SK-N-SH (cell line): Measurements from ENCODE around the gene SART1. TPM values are rescaled to one million over a fixed set of nuclear protein-coding genes. Genes with fewer than 3 reads are reported as not detected.

Source experiments
- CTCF ChIA-PET: fragments of 300-600, 350-600 bp; formaldehyde crosslinking; extraction: SDS; loops from one replicate; lab custom pipeline; 2021; lab: Yijun Ruan, JAX
- POLR2A ChIA-PET: fragments of 350-600 bp; sonication (Branson Sonifier 250); formaldehyde crosslinking; extraction: SDS; loops from one replicate; lab custom pipeline; 2020; ENCODE audit warnings: antibody characterized with exemption, inconsistent platforms; lab: Yijun Ruan, JAX
- DNase-seq: peaks from one replicate; pipeline ENCODE4 v3.0.0; 2012
- H2AFZ ChIP-seq: fragments of 200-600 bp; sonication (generic); 2 replicates; pipeline ENCODE4 v1.8.1; 2016; ENCODE audit warnings: antibody characterized with exemption, mild to moderate bottlenecking, low read depth
- H3F3A ChIP-seq: fragments of 200-600 bp; sonication (generic); replicated peaks from 2 replicates; pipeline ENCODE3; 2016; ENCODE audit warnings: antibody characterized with exemption, mild to moderate bottlenecking; ENCODE audit not compliant: insufficient read depth
- H3K27ac ChIP-seq, 2 experiments: fragments of 200-500 bp in 1 of 2; fragments of 200-600 bp in 1 of 2; sonication (Bioruptor generic) in 1 of 2; sonication (generic), shearing (Covaris generic) in 1 of 2; 2 replicates each; pipeline versions ENCODE4 v1.5.1 to v1.6.1; 2014 to 2016; ENCODE audit warnings: low read depth in 2 of 2, inconsistent platforms in 1 of 2, low read length in 1 of 2, mild to moderate bottlenecking in 1 of 2, mixed read lengths in 1 of 2
- H3K27me3 ChIP-seq: fragments of 200-600 bp; sonication (generic), shearing (Covaris generic); 2 replicates; pipeline ENCODE4 v1.6.1; 2016; ENCODE audit warnings: mixed run types; ENCODE audit not compliant: insufficient read depth
- H3K36me3 ChIP-seq, 2 experiments: fragments of 200-500 bp in 1 of 2; fragments of 200-600 bp in 1 of 2; sonication (Bioruptor generic) in 1 of 2; sonication (generic) in 1 of 2; replicated peaks in 1 of 2; 2 replicates each; pipeline versions ENCODE3 to v1.5.1; 2014 to 2016; ENCODE audit warnings: low read length in 1 of 2, mild to moderate bottlenecking in 1 of 2; ENCODE audit not compliant: insufficient read depth in 2 of 2, control insufficient read depth in 1 of 2
- H3K4me1 ChIP-seq, 2 experiments: fragments of 200-500 bp in 1 of 2; fragments of 200-600 bp in 1 of 2; sonication (Bioruptor generic) in 1 of 2; sonication (generic), shearing (Covaris generic) in 1 of 2; 2 replicates each; pipeline versions ENCODE4 v1.5.1 to v1.6.1; 2014 to 2016; ENCODE audit warnings: low read depth in 1 of 2, low read length in 1 of 2, mixed run types in 1 of 2; ENCODE audit not compliant: insufficient read depth in 2 of 2, control insufficient read depth in 1 of 2
- H3K4me2 ChIP-seq: fragments of 200-600 bp; sonication (generic), shearing (Covaris generic); 2 replicates; pipeline ENCODE4 v1.6.1; 2017; ENCODE audit warnings: mixed run types
- H3K4me3 ChIP-seq, 2 experiments: fragments of 200-500 bp in 1 of 2; fragments of 200-600 bp in 1 of 2; sonication (Bioruptor generic) in 1 of 2; sonication (generic), shearing (Covaris generic) in 1 of 2; 2 replicates each; pipeline versions ENCODE4 v1.5.1 to v1.8.1; 2014 to 2016; ENCODE audit warnings: low read depth in 2 of 2, inconsistent platforms in 1 of 2, low read length in 1 of 2, mild to moderate bottlenecking in 1 of 2, mixed read lengths in 1 of 2, moderate library complexity in 1 of 2
- H3K79me2 ChIP-seq: fragments of 200-600 bp; sonication (generic); 2 replicates; pipeline ENCODE4 v1.8.1; 2017; ENCODE audit warnings: mild to moderate bottlenecking; ENCODE audit not compliant: insufficient read depth
- H3K9ac ChIP-seq: fragments of 200-600 bp; sonication (generic); 2 replicates; pipeline ENCODE4 v1.6.1; 2017; ENCODE audit warnings: mixed run types
- H3K9me2 ChIP-seq: fragments of 200-600 bp; sonication (generic); 2 replicates; pipeline ENCODE4 v1.6.1; 2017; ENCODE audit warnings: mixed run types
- H3K9me3 ChIP-seq: fragments of 200-600 bp; sonication (generic); 2 replicates; pipeline ENCODE4 v1.6.1; 2017; ENCODE audit warnings: mixed run types, mild to moderate bottlenecking, moderate library complexity
- H4K20me1 ChIP-seq: fragments of 200-600 bp; sonication (generic); 2 replicates; pipeline ENCODE4 v1.6.1; 2017; ENCODE audit warnings: mild to moderate bottlenecking, mixed run types; ENCODE audit not compliant: insufficient read depth
- EP300 ChIP-seq, 2 experiments: IDR thresholded peaks; 2 replicates each; pipeline versions ENCODE4 v1.4.0 to v1.6.1; 2012; ENCODE audit warnings: borderline replicate concordance in 1 of 2, low read depth in 1 of 2, low read length in 1 of 2
- GABPA ChIP-seq: IDR thresholded peaks from 2 replicates; pipeline ENCODE4 v1.4.0; 2012; ENCODE audit warnings: low read depth, mild to moderate bottlenecking
- GATA2 ChIP-seq: sonication (generic); formaldehyde crosslinking; IDR thresholded peaks from 2 replicates; pipeline ENCODE4 v1.5.0; 2020; ENCODE audit warnings: mild to moderate bottlenecking, missing genetic modification reagents
- JUND ChIP-seq: IDR thresholded peaks from 2 replicates; pipeline ENCODE4 v1.4.0; 2012
- MEF2A ChIP-seq: IDR thresholded peaks from 2 replicates; pipeline ENCODE4 v1.4.0; 2012; ENCODE audit warnings: low read depth, borderline replicate concordance
- MXI1 ChIP-seq: IDR thresholded peaks from 2 replicates; pipeline ENCODE4 v1.6.1; 2012; ENCODE audit warnings: mild to moderate bottlenecking, low read depth, low read length, improper control_type of control experiment
- NRF1 ChIP-seq: IDR thresholded peaks from 2 replicates; pipeline ENCODE4 v1.6.1; 2012; ENCODE audit warnings: low read depth, mild to moderate bottlenecking, low read length
- PBX3 ChIP-seq: IDR thresholded peaks from 2 replicates; pipeline ENCODE4; 2012
- POLR2AphosphoS5 ChIP-seq: IDR thresholded peaks from 2 replicates; pipeline ENCODE4 v1.6.1; 2012; ENCODE audit warnings: low read depth, low read length
- RAD21 ChIP-seq: IDR thresholded peaks from 2 replicates; pipeline ENCODE4 v1.6.1; 2012; ENCODE audit warnings: mild to moderate bottlenecking, low read length
- RFX5 ChIP-seq: IDR thresholded peaks from 2 replicates; pipeline ENCODE4 v1.6.1; 2012; ENCODE audit warnings: mild to moderate bottlenecking, improper control_type of control experiment, low read length
- SIN3A ChIP-seq: IDR thresholded peaks from 2 replicates; pipeline ENCODE4 v1.6.1; 2012; ENCODE audit warnings: low read depth, mild to moderate bottlenecking, low read length, moderate library complexity, borderline replicate concordance
- TCF12 ChIP-seq: IDR thresholded peaks from 2 replicates; pipeline ENCODE4 v1.4.0; 2012
- YY1 ChIP-seq: IDR thresholded peaks from 2 replicates; pipeline ENCODE4 v1.4.0; 2012; ENCODE audit warnings: low read depth, mild to moderate bottlenecking
- WGBS: methylation state at CpG from one replicate; pipeline ENCODE4 v1.1.6; 2017; ENCODE audit warnings: low lambda C conversion rate; 5-methylcytosine and 5-hydroxymethylcytosine counted together
- polyA plus RNA-seq, 3 experiments: library from polyadenylated mRNA; depleted of rRNA; stranded (reverse); fragments of >200 nt; gene quantifications; 2 replicates each; pipeline ENCODE4 v1.2.3, GENCODE V29; 2012
- TF ChIP-seq, protein P1 (sequence below): fragments of 150-350 bp; IDR thresholded peaks from 2 replicates; pipeline ENCODE4 v1.6.1; 2016; ENCODE audit warnings: mild to moderate bottlenecking, low read depth, low read length
- TF ChIP-seq, protein P2 (sequence below): IDR thresholded peaks from 2 replicates; pipeline ENCODE4 v1.4.0; 2012; ENCODE audit warnings: low read depth
- TF ChIP-seq, protein P3 (sequence below): IDR thresholded peaks from 2 replicates; pipeline ENCODE4 v1.4.0; 2012; ENCODE audit warnings: low read depth, borderline replicate concordance

Gene SART1
- polyA plus RNA-seq, 1 of the 3 experiments (the other 2 are of a cell fraction), result 73.6 TPM

- Histone ChIP-seq H3K9me2 (no peaks in the 10 kb centered on the region), H3K9ac (no peak overlapping the region), H3K27ac (no peak overlapping the region), H3K4me2 (no peak overlapping the region), H3K9me3 (no peaks in the 10 kb centered on the region), H4K20me1 (no peaks in the 10 kb centered on the region), H3K4me3 (no peak overlapping the region), H2AFZ (no peak overlapping the region), H3K4me1 (peaks cover 0 to 12% of the 10 kb centered on the region in 2 experiments; a peak in 1 of 4 replicates), H3K36me3 (no peaks in the 10 kb centered on the region), H3F3A (peaks cover 12% of the 10 kb centered on the region), H3K79me2 (no peaks in the 10 kb centered on the region), H3K27me3 (no peaks in the 10 kb centered on the region)
- ChIA-PET CTCF (interaction anchor here (1.0 kb wide), 1 partner anchor 124 kb away, joined by 3 read pairs; no protein-coding TSS in a partner anchor), POLR2A (no interaction called here)
- no peak for DNase-seq
- WGBS, result 89% methylated on average over 8 of the region's 8 CpGs
- TF ChIP-seq RAD21 (no peak), RFX5 (no peak), NRF1 (no peak), POLR2AphosphoS5 (no peak), JUND (no peak)
Observed at GRCh38 chr11:65944767-65945166, 16.8 kb upstream of the SART1 start.

- Histone ChIP-seq H3K4me1 (peaks cover 0 to 12% of the 10 kb centered on the region in 2 experiments; a peak in 1 of 4 replicates), H3K79me2 (no peaks in the 10 kb centered on the region), H3K36me3 (no peaks in the 10 kb centered on the region), H3K4me3 (no peak within 1 kb of the TSS), H3F3A (peaks cover 12% of the 10 kb centered on the region), H3K27me3 (no peaks in the 10 kb centered on the region), H4K20me1 (no peaks in the 10 kb centered on the region), H3K9ac (no peak within 1 kb of the TSS), H3K27ac (no peak within 1 kb of the TSS), H3K9me2 (no peaks in the 10 kb centered on the region)
- CTCF ChIA-PET, result no interaction called here
- POLR2A ChIA-PET, result no interaction called here
- no peak for DNase-seq
- WGBS, result 88% methylated on average over 5 of the region's 13 CpGs
- TF ChIP-seq TCF12 (no peak), MXI1 (no peak), GABPA (no peak), MEF2A (no peak), GATA2 (no peak), EP300 (IDR thresholded peaks at IDR 0.05; ENCODE audit: borderline replicate concordance in 1 of 2, low read depth in 1 of 2, low read length in 1 of 2) (no peak), YY1 (no peak), POLR2AphosphoS5 (no peak), SIN3A (no peak), RFX5 (no peak), PBX3 (no peak)
- TF ChIP-seq, protein P1, sequence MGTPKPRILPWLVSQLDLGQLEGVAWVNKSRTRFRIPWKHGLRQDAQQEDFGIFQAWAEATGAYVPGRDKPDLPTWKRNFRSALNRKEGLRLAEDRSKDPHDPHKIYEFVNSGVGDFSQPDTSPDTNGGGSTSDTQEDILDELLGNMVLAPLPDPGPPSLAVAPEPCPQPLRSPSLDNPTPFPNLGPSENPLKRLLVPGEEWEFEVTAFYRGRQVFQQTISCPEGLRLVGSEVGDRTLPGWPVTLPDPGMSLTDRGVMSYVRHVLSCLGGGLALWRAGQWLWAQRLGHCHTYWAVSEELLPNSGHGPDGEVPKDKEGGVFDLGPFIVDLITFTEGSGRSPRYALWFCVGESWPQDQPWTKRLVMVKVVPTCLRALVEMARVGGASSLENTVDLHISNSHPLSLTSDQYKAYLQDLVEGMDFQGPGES, result no peak
- TF ChIP-seq, protein P2, sequence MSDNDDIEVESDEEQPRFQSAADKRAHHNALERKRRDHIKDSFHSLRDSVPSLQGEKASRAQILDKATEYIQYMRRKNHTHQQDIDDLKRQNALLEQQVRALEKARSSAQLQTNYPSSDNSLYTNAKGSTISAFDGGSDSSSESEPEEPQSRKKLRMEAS, result no peak
- TF ChIP-seq, protein P3, sequence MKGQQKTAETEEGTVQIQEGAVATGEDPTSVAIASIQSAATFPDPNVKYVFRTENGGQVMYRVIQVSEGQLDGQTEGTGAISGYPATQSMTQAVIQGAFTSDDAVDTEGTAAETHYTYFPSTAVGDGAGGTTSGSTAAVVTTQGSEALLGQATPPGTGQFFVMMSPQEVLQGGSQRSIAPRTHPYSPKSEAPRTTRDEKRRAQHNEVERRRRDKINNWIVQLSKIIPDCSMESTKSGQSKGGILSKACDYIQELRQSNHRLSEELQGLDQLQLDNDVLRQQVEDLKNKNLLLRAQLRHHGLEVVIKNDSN, result no peak
- TF ChIP-seq, all 33 proteins: peak for 0
- Histone ChIP-seq H3K9me3 (no peaks in the 10 kb centered on the region), H2AFZ (no peak within 1 kb of the TSS), H3K4me2 (no peak within 1 kb of the TSS)
Observed at GRCh38 chr11:65945430-65945911, 16.1 kb upstream of the SART1 start, which contains the start of gene TSGA10IP. TSGA10IP (plus strand) TSS chr11:65945480; CDS start chr11:65945676, 196 bp downstream.
